ENCODE data around the gene AICDA.
"Not testable (repeated sequence)": the region's sequence is repeated elsewhere in the genome, so short reads cannot be mapped to it uniquely, and the experiment has no call there.

The AICDA gene

DNA sequence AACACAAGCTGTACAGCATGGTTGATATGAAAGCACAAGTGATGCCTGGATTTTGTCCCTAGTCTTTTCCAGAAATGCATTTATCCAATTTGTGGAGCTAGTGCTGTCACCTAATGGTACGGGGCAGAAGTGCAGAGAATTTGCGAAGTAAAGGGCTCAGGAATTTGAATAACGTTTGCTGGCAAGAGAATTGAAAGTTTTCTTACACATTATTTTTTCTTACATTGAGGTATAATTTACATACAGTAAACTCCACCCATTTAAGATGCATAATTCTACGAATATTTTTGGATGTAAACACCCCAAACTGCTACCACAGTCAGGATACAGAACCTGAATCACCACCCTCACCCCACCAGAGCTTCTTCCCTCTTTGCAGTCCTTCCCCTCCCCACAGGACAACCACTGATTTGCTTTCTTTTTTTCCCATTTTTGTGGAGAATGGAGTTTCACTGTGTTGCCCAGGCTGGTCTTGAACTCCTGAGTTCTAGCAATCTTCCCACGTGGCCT lies 3.5 kb downstream of the AICDA start:
- no peak for DNase-seq (ENCODE audit: low read depth)

GRCh38 chr12:8606890-8607289 lies 5.8 kb downstream of the AICDA start:
- no peak for DNase-seq (ENCODE audit: low read depth)

GRCh38 chr12:8605057-8605456 lies 7.6 kb downstream of the AICDA start:
- DNase-seq (ENCODE audit: low read depth) = no peak

- DNase-seq (ENCODE audit: low read depth) = no peak
Measured at GRCh38 chr12:8603856-8604255, 8.8 kb downstream of the AICDA start.

DNA sequence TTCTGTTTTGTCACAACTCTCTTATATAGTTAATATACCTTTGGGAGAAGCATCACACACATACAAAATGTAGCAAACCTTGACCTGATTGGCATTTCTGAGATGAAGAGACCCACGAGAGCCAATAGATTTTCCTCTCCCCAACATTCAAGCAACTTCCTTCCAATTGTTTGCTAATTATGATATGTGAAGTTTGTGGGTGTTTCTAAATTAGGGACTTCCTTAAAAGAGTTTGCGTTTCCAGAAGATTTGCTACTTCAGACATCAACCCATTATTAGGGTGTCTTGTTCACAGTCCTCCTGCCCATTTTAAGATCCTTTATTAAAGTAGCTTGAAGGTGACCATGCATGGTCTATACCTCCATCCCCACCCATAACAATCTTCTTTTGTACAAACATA lies 9.4 kb downstream of the AICDA start:
- DNase-seq (ENCODE audit: low read depth) = no peak

DNA sequence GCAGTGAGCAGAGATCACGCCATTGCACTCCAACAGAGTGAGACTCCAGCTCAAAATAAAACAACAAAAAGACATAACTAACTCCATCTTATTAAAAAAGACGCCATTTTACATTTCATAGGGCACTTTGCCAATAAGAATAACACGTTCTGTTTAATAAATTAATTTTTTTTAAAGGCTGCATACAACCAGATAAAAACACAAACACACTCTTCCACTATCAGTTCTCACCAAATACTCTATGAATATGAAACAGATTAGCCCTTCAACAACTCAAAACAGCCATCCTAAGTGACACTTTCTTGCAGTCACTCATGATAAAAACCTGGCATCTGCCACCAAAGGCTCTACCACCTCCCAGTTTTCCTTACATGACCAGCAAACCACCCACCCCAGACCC lies 16.1 kb downstream of the AICDA start:
- no peak for DNase-seq (ENCODE audit: low read depth)

DNA sequence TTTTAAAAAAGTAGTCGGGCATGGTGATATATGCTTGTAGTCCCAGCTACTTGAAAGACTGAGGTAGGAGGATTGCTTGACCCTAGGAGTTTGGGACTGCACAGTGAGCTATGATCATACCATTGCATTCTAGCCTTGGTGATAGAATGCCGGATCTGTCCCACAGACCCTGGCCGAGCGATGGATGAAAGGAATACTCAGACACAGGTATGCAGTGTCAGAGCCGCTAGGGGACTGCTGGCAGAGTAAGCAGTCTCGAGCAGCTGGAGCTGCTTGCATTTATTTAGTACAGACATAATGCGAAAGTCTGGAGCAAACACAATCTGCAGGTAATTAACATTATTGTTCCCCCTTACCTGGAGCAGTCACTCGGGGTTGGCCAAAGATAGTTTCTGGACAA lies 18.6 kb downstream of the AICDA start:
- no peak for DNase-seq (ENCODE audit: low read depth)

DNA sequence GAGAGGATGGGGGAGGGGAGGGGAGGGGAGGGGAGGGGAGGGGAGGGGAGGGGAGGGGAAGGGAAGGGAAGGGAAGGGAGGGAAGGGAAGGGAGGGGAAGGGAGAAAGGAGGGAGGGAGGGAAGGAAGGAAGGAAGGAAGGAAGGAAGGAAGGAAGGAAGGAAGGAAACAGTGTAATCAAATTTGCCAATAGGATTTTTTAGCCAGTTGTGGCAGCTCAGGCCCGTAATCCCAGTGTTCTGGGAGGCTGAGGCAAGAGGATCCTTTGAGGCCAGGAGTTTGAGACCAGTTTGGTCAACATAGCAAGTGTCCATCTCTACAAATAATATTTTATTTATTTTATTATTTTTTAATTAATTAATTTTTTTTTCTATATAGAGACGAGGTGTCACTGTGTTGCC lies 19.4 kb downstream of the AICDA start:
- no peak for DNase-seq (ENCODE audit: low read depth)

DNA sequence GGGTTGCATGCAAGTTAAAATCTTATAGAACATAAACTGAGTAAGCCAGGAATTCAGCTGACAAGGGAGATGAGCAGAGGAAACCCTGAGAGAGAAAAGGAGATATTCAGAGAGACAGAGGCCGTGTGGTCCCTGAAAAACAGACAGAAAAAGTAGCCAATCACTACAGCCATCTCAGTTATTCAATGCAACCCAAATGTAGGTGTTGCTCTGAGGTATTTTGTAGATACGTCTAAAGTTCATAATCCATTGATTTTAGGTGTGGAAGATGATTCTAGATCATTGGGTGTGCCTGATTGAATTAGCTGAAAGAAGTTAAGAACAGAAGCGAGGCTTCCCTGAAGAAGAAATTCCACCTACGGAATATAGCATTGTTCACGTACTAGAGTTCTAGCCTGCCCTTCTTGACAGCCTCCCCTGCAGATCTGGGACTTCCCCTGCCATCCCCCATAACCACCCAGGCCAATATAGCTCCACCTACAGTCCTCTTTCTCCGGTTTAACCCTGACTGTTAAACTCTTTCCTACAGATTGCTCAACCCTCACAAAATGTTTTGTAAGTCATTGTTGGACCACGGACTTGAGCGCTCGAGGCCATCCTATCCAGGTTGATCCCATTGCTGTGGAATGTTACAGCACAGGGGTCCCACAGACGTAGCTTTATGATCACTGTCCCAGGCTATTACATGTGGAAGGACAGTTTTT lies 21.7 kb downstream of the AICDA start:
- no peak for DNase-seq (ENCODE audit: low read depth)

GRCh38 chr12:8589679-8590078 lies 23.0 kb downstream of the AICDA start:
- DNase-seq (ENCODE audit: low read depth) = no peak

DNA sequence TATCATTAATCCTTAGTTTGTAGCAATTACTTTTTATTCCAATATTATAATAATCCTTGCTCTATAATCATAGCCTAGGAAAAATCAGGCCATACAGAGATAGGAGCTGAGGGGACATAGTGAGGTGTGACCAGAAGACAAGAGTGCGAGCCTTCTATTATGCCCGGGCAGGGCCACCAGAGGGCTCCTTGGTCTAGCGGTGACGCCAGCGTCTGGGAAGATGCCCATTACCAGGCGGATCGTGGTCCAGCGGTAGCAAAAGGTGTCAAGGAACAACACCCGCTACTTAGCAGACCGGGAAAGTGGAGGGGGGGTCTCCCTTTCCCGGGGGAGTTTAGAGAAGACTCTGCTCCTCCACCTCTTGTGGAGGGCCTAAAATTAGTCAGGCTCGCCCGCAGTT lies 28.2 kb downstream of the AICDA start:
- not testable (repeated sequence) for DNase-seq (ENCODE audit: low read depth)

DNA sequence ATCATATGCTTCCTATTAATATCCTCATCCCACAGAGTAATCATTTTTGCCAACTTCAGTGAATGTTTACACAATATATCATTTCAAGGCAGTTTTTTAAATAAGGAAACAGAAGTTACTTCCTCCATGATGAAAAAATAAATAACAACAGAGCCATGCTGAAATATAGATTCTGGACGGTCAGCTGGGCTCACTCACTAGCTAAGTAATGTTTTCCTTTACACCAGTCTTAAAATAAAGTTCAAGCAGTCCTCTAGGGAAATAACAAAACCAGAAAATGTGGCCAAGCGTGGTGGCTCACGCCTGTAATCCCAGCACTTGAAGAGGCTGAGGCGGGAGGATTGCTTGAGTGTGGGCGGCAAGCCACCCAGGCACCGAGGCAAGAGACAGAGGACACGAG lies 28.7 kb downstream of the AICDA start:
- no peak for DNase-seq (ENCODE audit: low read depth)

- DNase-seq (ENCODE audit: low read depth) = no peak
Measured at GRCh38 chr12:8581098-8581784, 31.4 kb downstream of the AICDA start.

DNA sequence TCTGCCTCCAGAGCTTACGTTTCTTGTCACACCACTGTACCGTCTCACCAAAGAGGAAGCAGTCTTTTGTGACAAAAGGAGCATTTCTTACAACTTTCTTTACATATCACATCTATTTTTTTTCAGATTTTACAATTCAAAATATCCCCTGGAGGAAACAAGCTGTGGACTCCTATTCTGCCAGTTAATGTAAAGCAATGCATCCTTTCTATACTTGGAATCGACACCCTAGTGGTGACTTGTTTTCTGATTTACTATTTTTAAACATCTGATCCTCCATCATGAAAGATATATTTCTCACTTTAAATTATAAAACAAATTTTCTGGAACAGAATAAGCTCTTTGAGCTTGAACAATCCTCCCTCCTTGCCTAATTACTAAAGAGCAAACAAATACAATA lies 34.8 kb downstream of the AICDA start:
- no peak for DNase-seq (ENCODE audit: low read depth)

GRCh38 chr12:8572507-8572906 lies 40.2 kb downstream of the AICDA start:
- DNase-seq (ENCODE audit: low read depth) = no peak

DNA sequence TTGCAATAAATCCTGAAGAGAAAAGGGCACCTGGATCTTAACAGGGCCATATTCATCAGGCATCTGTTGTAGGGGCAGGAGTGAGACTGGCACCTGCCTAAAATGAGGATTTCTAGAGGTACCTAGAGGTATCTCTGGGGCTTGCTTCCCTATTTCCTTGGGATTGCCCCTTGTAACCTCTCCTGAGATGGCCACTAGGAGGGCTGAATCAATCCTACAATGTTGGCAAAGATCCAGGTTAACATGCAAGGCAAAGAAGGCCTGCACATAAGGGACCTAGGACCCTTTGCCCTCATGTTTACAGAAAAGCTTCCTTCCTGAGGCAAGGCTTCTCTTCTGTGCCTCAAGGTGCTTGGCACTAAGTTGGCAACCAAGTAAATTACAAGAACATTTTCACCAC lies 46.1 kb downstream of the AICDA start:
- no peak for DNase-seq (ENCODE audit: low read depth)

DNA sequence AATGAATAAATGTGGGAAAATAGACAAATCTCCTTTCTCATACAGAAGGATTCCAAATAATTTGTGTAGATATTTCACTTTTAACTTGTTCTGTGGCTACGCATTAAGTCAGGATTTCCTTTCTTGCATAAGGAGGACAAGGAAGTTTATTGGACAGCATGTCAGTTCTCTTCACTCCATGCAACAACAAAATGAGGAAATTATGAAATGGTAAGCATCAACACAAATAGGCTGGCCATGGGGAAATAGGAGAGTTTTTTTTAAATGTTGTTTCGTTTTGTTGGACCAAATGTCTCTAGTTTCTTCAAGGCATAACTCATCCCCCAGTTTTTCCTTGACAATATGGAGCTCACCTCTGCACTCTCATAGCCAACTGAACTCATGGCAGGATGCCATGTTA lies 46.6 kb downstream of the AICDA start:
- not testable (repeated sequence) for DNase-seq (ENCODE audit: low read depth)

- no peak for DNase-seq (ENCODE audit: low read depth)
Measured at GRCh38 chr12:8564656-8565055, 48.0 kb downstream of the AICDA start.

DNA sequence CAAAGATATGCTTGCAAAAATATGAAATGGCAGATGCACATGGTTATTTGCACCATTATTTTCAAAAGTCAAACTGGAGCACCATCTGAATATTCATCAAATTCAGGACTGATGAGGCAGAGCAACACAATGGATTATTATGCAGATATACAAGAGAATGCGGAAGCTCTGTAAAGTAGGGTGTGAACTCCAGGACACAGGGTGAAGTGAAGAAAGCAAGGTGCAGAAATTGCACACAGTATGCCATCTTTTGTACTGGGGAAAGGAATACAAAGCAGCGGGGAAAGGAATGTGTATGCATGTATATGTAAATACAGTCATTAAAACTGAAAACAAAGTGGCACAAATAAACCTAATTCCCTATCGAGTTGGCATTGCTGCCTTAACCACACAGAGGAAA lies 49.3 kb downstream of the AICDA start:
- DNase-seq (ENCODE audit: low read depth) = no peak

DNA sequence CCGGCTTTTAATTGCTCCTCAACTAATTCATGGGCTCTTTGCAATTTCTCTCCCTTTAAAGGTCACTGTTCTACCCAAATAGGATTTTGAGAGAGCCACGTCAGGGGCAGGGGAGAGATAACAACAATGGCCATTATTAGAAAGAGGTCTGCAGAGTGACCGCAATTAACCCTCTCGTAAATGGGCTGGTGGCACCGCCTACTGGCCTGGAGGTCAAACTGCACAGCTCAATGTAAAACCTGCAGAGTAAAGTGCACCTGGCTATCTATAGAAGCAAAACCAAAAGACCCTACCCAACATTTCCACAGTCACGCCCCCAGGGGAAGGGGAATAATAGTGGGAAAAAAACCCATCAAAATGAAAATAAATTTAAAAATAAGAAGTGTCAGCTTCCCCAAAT lies 50.3 kb downstream of the AICDA start:
- DNase-seq (ENCODE audit: low read depth) = no peak

GRCh38 chr12:8561011-8561410 lies 51.6 kb downstream of the AICDA start:
- DNase-seq (ENCODE audit: low read depth) = no peak

DNA sequence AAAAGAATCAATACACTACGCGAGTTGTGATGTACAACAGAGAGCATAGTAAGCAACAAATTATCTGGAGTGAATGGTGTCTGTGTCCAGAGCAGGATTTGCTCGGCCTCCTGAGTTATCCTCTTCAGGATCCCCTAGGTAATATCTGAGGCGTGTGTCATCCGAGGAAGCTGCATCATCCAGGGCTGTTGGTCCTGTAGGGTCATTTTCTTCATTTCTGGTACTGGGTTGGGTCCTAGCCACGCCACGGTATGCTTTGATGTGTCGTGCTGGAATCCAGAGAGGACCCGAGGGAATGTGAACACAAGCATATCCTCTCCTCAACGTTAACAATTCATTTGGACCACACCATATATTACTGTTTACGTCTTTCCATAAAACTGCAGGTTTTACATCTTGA lies 53.0 kb downstream of the AICDA start:
- no peak for DNase-seq (ENCODE audit: low read depth)

GRCh38 chr12:8556531-8557097 lies 56.0 kb downstream of the AICDA start:
- no peak for DNase-seq (ENCODE audit: low read depth)
